HEK293T (cell line): ENCODE measurements around the gene SMARCD2.

Source experiments
- CTCF ChIA-PET: fragments of 350-600 bp; formaldehyde crosslinking; extraction: SDS; loops from one replicate; lab custom pipeline; 2021; ENCODE audit warnings: antibody characterized with exemption, inconsistent platforms; lab: Yijun Ruan, JAX
- POLR2A ChIA-PET: fragments of 350-600 bp; formaldehyde crosslinking; extraction: SDS; loops from one replicate; lab custom pipeline; 2020; ENCODE audit warnings: antibody characterized with exemption, inconsistent platforms; lab: Yijun Ruan, JAX
- DNase-seq: peaks from one replicate; pipeline ENCODE4 v3.0.0; 2012; ENCODE audit warnings: mixed read lengths; ENCODE audit errors: extremely low spot score
- ARNT ChIP-seq: fragments of 450-650 bp; IDR thresholded peaks from 2 replicates; pipeline ENCODE4 v1.6.1; 2017; ENCODE audit warnings: mild to moderate bottlenecking
- BHLHE40 ChIP-seq: fragments of 450-650 bp; IDR thresholded peaks from 2 replicates; pipeline ENCODE4 v1.6.1; 2016; ENCODE audit warnings: mild to moderate bottlenecking, moderate library complexity, borderline replicate concordance
- CTBP1 ChIP-seq: fragments of 450-650 bp; IDR thresholded peaks from 2 replicates; pipeline ENCODE4 v1.6.1; 2016; ENCODE audit warnings: borderline replicate concordance
- ELF4 ChIP-seq: fragments of 450-650 bp; IDR thresholded peaks from 2 replicates; pipeline ENCODE4 v1.6.1; 2017; ENCODE audit warnings: antibody characterized with exemption
- FOXA1 ChIP-seq: fragments of 450-650 bp; IDR thresholded peaks from 2 replicates; pipeline ENCODE4 v1.6.1; 2016; ENCODE audit warnings: mild to moderate bottlenecking
- FOXK2 ChIP-seq: fragments of 450-650 bp; IDR thresholded peaks from 2 replicates; pipeline ENCODE4 v1.6.1; 2016; ENCODE audit warnings: mild to moderate bottlenecking
- FOXM1 ChIP-seq: fragments of 450-650 bp; IDR thresholded peaks from 2 replicates; pipeline ENCODE4 v1.6.1; 2017; ENCODE audit warnings: mild to moderate bottlenecking, borderline replicate concordance
- HDGF ChIP-seq: fragments of 450-650 bp; IDR thresholded peaks from 2 replicates; pipeline ENCODE4 v1.6.1; 2017; ENCODE audit warnings: antibody characterized with exemption, borderline replicate concordance
- L3MBTL2 ChIP-seq: fragments of 450-650 bp; conservative IDR thresholded peaks from 2 replicates; pipeline ENCODE4 v1.6.1; 2016; ENCODE audit warnings: mild to moderate bottlenecking
- LEF1 ChIP-seq: fragments of 450-650 bp; IDR thresholded peaks from 2 replicates; pipeline ENCODE4 v1.6.1; 2017; ENCODE audit warnings: mild to moderate bottlenecking, borderline replicate concordance
- NFRKB ChIP-seq: fragments of 450-650 bp; IDR thresholded peaks from 2 replicates; pipeline ENCODE4 v1.6.1; 2016; ENCODE audit warnings: mild to moderate bottlenecking, moderate library complexity
- PKNOX1 ChIP-seq: fragments of 450-650 bp; IDR thresholded peaks from 2 replicates; pipeline ENCODE4 v1.6.1; 2016
- SP1 ChIP-seq: fragments of 450-650 bp; IDR thresholded peaks from 2 replicates; pipeline ENCODE4 v1.6.1; 2017
- SUZ12 ChIP-seq: fragments of 450-650 bp; IDR thresholded peaks from 2 replicates; pipeline ENCODE4 v1.6.1; 2016; ENCODE audit warnings: mild to moderate bottlenecking
- TARDBP ChIP-seq: fragments of 450-650 bp; IDR thresholded peaks from 2 replicates; pipeline ENCODE4 v1.6.1; 2016
- ZNF384 ChIP-seq: fragments of 450-650 bp; IDR thresholded peaks from 2 replicates; pipeline ENCODE4 v1.6.1; 2016

The SMARCD2 gene

GRCh38 chr17:63838631-63839171 is 3.8 kb downstream of the SMARCD2 start:
- no peak for DNase-seq
- TF ChIP-seq BHLHE40 (no peak), ARNT (no peak)
- POLR2A ChIA-PET: interaction anchor here (1.3 to 9.1 kb wide), 2 partner anchors 12 to 65 kb away, joined by 7 to 67 read pairs; partner anchors contain the start of genes CCDC47, DDX42, FTSJ3 and PSMC5

GRCh38 chr17:63837962-63838600 is 4.4 kb downstream of the SMARCD2 start:
- ChIA-PET POLR2A (interaction anchor here (1.2 to 9.1 kb wide), 3 partner anchors 11 to 64 kb away, joined by 3 to 67 read pairs (median 7); partner anchors contain the start of genes CCDC47, DDX42, FTSJ3 and PSMC5), CTCF (no interaction called here)
- TF ChIP-seq NFRKB (no peak), LEF1 (no peak), ELF4 (no peak), FOXA1 (no peak), HDGF (no peak), CTBP1 (no peak), ZNF384 (no peak), SP1 (no peak), FOXM1 (no peak), SUZ12 (no peak), L3MBTL2 (no peak), ARNT (no peak), PKNOX1 (no peak), TARDBP (no peak), FOXK2 (no peak), BHLHE40 (no peak)
- DNase-seq: no peak

More at GRCh38 chr17:63838631-63839171, 3.8 kb downstream of the SMARCD2 start:
- CTCF ChIA-PET: interaction anchor here (0.9 kb wide), 1 partner anchor 9 kb away, joined by 4 read pairs; no protein-coding TSS in a partner anchor

GRCh38 chr17:63837480-63837879 is 5.0 kb downstream of the SMARCD2 start:
- POLR2A ChIA-PET: interaction anchor here (1.2 to 9.1 kb wide), 2 partner anchors 11 to 64 kb away, joined by 3 to 67 read pairs; partner anchors contain the start of genes CCDC47, DDX42, FTSJ3 and PSMC5
- DNase-seq: no peak
- CTCF ChIA-PET: no interaction called here
- TF ChIP-seq SUZ12: no peak

GRCh38 chr17:63836811-63837210 is 5.7 kb downstream of the SMARCD2 start:
- TF ChIP-seq SP1 (no peak), L3MBTL2 (no peak), FOXA1 (no peak), FOXK2 (no peak), CTBP1 (no peak), ELF4 (no peak), BHLHE40 (no peak), LEF1 (no peak), ARNT (no peak), NFRKB (no peak), ZNF384 (no peak), PKNOX1 (no peak), HDGF (no peak), TARDBP (no peak), FOXM1 (no peak), SUZ12 (no peak)
- ChIA-PET CTCF (no interaction called here), POLR2A (interaction anchor here (1.2 to 9.1 kb wide), 2 partner anchors 10 to 63 kb away, joined by 3 to 67 read pairs; partner anchors contain the start of genes CCDC47, DDX42, FTSJ3 and PSMC5)
- DNase-seq: no peak

- DNase-seq: no peak
- CTCF ChIA-PET: interaction anchor here (0.9 to 1.7 kb wide), 2 partner anchors 8 to 9 kb away, joined by 3 to 5 read pairs; partner anchors contain the start of gene SMARCD2
- no peak for TF ChIP-seq ZNF384
- no peak for TF ChIP-seq L3MBTL2
- TF ChIP-seq TARDBP: no peak
- no peak for TF ChIP-seq SP1
- TF ChIP-seq NFRKB: no peak
- TF ChIP-seq LEF1: no peak
- TF ChIP-seq SUZ12: no peak
- no peak for TF ChIP-seq HDGF
- no peak for TF ChIP-seq PKNOX1
- no peak for TF ChIP-seq FOXA1
- no peak for TF ChIP-seq ARNT
- no peak for TF ChIP-seq CTBP1
- TF ChIP-seq FOXM1: no peak
- no peak for TF ChIP-seq ELF4
- no peak for TF ChIP-seq BHLHE40
- no peak for TF ChIP-seq FOXK2
- POLR2A ChIA-PET: interaction anchor here (1.3 to 1.5 kb wide), 2 partner anchors 9 to 62 kb away, joined by 5 read pairs; partner anchors contain the start of genes CCDC47, DDX42 and PSMC5
These were observed 7.2 kb downstream of the SMARCD2 start for GRCh38 chr17:63835167-63835720.
